NCI-H1694 treated with DMSO at 0.1 percent for 48 hours (cell line): ENCODE results near the gene PBX4.
A peak's percentile ranks its signal among the peaks of the same experiment; 100 is the strongest.

Source experiments
- DNase-seq: peaks from one replicate; lab custom pipeline; 2025; lab: John Stamatoyannopoulos, UW

The PBX4 gene

GRCh38 chr19:19538061-19538784 lies 80.3 kb downstream of the PBX4 start, which contains the start of gene CILP2:
Gene CILP2, plus strand, starts transcription at chr19:19538265. Its CDS starts 85 bp downstream, at chr19:19538350.
- no peak for DNase-seq

- DNase-seq: no peak
Measured at GRCh38 chr19:19537075-19538048, 81.1 kb downstream of the PBX4 start.

GRCh38 chr19:19535311-19536191 lies 82.9 kb downstream of the PBX4 start:
- DNase-seq: no peak

- DNase-seq: no peak
Measured at GRCh38 chr19:19534556-19535265, 83.8 kb downstream of the PBX4 start.

DNA sequence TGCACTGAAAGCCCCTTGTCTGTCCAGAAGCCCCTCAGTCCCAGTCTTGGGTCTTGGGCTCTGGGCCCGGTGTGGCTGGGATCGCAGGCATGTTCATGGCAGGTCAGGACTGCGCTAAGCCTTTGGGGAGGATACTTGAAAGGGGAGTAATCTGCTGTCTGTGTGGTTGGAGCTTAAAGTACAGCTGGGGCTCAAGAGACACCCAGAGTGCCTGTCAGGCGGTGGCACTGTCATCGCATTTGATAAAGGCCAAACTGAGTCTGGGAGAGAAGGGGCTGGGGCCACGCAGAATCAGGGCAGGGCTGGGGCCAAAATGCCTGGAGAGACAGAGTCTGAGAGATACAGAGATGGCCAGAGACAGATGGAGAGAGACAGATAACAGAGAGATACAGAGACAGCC lies 84.6 kb downstream of the PBX4 start:
- no peak for DNase-seq

DNA sequence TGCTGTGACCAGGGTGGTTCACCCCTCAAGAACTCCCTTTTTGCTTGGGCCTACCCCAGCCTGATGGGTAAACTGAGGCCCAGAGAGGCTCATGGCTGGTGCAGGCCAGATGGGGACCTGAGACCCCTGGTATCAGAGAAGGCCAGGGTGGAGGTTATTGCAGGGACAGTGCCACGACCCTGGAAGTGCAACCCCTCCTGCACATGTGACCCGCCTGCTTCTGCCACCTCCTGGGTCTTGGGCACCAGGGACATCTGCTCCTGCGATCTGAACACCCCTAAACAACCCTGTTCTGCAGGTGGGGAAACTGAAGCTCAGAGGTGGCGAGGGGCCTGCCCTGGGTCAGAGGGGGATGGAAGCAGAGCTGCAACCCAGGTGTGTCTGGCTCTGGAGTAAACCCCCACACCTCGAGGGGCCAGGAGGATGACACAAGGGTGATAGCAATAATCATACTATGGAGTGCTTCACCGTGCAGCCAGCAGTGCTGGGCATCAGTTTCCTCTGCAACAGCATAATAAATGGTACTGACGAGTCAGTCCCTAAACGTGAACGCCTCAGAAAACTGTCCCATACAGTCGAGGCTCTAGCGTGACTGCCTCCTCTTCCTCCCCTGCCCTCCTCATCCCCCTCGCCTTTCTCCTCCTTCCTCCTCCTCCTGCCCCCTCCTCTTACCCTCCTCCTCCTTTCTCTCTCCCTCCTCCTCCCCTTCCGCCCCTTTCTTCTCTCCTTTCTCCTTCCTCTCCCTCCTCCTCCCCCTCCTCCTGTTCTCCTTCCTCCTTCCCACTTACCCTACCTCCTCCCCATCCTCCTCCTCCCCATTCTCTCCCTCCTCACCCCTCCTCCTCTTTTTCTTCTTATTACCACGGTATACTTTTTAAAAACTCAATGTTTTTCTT lies 85.4 kb downstream of the PBX4 start:
- no peak for DNase-seq

GRCh38 chr19:19531951-19532805 lies 86.3 kb downstream of the PBX4 start:
- peak; percentile 35 for DNase-seq

GRCh38 chr19:19530889-19531288 lies 87.6 kb downstream of the PBX4 start:
- DNase-seq: no peak

GRCh38 chr19:19530423-19530804 lies 88.1 kb downstream of the PBX4 start:
- DNase-seq: no peak

DNA sequence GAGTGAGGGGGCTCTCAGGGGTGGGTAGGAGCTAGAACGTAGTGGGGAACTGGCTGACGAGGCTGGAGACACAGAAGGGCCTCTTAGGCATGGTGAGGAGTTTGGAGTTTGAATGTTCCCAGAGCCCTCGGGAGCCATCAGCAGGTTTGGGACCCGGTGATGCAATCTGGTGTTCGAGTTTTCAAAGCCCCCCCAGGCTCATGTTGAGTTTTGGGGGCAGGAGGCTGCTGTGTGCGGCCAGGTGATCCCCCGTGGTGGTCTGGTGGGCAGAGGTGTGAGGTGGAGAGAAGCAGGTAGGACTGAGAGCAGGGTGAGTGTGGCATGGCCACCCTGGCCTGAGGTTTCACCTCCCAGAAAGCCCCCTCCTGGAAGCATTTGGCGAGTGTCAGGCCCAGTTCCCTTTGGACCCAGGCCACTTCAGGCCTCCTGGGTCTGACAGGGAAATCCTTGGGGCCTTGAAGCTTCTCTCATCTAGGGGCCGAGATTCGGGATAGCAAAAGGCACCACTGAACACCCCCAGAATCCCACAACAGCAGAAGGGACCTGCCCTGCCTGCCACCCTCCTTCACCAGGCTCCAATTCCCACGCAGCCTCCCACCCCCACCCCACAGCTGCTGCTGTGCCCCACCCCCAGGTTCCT lies 88.6 kb downstream of the PBX4 start:
- DNase-seq: no peak

- DNase-seq: no peak
Measured at GRCh38 chr19:19528721-19529490, 89.6 kb downstream of the PBX4 start, which contains the start of gene YJEFN3. Gene YJEFN3, plus strand, starts transcription at chr19:19528911. Its CDS starts 22 bp downstream, at chr19:19528933.

GRCh38 chr19:19527674-19528625 lies 90.5 kb downstream of the PBX4 start:
- DNase-seq: no peak

DNA sequence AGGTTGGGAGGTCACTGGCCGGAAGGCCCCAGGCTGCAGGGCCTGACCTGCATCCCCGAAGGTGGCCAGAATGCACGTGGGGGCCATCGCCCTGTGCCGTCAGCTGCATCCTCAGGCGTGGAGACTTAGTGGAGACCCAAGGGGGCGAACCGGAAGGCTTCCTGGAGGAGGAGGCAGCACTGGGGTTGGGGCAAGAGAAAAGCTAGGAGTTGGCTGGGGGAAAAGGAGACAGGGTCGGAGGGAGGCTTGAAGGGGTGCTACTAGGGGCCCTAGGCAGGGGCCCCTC lies 91.2 kb downstream of the PBX4 start:
- DNase-seq: no peak

DNA sequence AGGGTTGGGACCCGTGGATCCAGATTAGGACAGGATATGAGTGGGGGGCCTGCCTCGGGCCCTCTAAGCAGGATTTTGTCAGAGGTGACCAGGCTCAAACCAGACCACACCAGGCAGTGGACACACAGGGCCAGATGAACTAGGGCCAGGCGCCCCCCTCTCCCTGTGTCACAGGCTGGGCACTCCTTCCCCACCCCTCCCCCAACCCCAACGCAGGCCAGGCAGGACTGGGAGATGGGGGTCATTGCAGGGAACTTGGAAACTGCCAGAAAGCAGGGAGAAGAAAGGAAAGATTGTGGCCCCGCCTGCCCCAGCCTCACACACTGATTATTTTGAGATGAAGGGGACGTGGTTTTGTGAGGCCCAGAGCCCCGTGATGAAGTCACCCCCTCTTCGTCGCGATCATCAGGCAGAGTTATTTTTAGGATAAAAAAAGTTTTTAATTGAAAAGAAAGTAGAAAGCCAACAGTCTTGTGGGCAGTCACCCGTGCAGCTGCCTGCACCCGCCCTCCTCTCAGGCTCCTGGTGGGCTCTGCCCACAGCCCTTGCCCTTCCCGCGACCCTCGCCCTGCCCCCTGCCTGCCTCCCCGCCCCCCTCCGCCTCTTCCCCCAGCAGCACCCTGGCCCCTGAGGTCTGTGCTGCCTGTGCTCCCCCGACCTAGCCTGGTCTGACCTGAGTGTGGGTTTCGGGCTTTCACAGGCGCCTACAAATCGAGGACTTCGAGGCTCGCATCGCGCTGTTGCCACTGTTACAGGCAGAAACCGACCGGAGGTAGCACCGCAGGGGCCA lies 91.7 kb downstream of the PBX4 start:
- no peak for DNase-seq

DNA sequence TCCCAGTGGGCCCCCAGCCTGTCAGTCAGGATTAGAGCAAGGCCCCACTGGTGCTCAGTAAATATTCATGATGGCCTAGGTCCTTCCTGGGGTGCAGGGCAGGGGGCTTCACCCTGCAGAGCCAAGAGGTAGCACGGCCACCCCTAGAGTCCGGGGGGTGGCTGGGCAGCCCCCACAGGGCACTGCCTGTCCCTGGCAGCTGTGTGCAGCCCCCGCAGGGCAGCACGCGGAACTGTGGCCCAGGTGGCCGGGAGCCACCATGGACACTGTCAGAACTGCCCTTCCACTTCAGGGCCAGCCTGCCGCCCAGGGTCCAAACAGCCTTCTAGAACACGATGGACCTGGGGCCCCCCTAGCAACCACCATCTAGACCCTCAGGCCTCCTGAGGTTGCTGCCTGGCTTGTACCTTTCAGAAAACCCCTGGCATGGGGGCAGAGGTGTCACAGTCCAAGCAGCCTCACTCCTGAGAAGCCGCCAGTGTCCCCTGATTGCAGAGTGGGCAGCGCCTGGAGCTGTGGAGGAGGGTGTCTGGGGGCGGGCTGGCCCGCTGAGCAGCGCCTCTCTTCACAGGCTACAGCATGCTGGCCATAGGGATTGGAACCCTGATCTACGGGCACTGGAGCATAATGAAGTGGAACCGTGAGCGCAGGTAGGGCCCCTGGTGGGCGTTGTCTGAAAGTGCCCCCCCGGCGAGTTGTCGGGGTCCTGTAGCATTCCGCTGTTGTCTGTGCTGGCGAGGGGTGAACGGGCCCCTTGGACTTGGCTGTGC lies 92.7 kb downstream of the PBX4 start:
- no peak for DNase-seq
